NOMO-1 treated with dmso at 0.1 percent for 144 hours (cell line): ENCODE data around the gene COQ8B.

ENCODE experiments used
- DNase-seq: peaks from one replicate; lab custom pipeline; 2025; ENCODE audit not compliant: unreplicated experiment; lab: John Stamatoyannopoulos, UW

COQ8B gene

GRCh38 chr19:40693150-40693788, 23.4 kb downstream of the COQ8B start:
- DNase-seq, result no peak

GRCh38 chr19:40692212-40692551, 24.5 kb downstream of the COQ8B start:
- no peak for DNase-seq

- no peak for DNase-seq
These were observed 25.1 kb downstream of the COQ8B start for GRCh38 chr19:40691421-40692211.

- DNase-seq, result peak; percentile 82
These were observed 25.8 kb downstream of the COQ8B start for GRCh38 chr19:40690693-40691420.

- no peak for DNase-seq
These were observed 26.5 kb downstream of the COQ8B start, which contains the start of gene NUMBL for GRCh38 chr19:40690050-40690692. Gene NUMBL (minus strand): TSS chr19:40690651. CDS start chr19:40690483, 168 bp downstream.

- no peak for DNase-seq
These were observed 27.2 kb downstream of the COQ8B start for GRCh38 chr19:40689339-40690049.

- DNase-seq, result no peak
These were observed 27.7 kb downstream of the COQ8B start for GRCh38 chr19:40688987-40689338.

- no peak for DNase-seq
These were observed 28.4 kb downstream of the COQ8B start for GRCh38 chr19:40688309-40688708.

GRCh38 chr19:40687525-40688016, 29.1 kb downstream of the COQ8B start:
- no peak for DNase-seq

- DNase-seq, result no peak
These were observed 29.7 kb downstream of the COQ8B start for GRCh38 chr19:40686882-40687524.

GRCh38 chr19:40685563-40685962, 31.1 kb downstream of the COQ8B start:
- no peak for DNase-seq

GRCh38 chr19:40685016-40685526, 31.6 kb downstream of the COQ8B start:
- no peak for DNase-seq

GRCh38 chr19:40684280-40684679, 32.4 kb downstream of the COQ8B start:
- DNase-seq, result no peak

GRCh38 chr19:40683437-40683836, 33.2 kb downstream of the COQ8B start:
- no peak for DNase-seq

GRCh38 chr19:40682431-40682964, 34.2 kb downstream of the COQ8B start:
- DNase-seq, result no peak

- no peak for DNase-seq
These were observed 35.6 kb downstream of the COQ8B start for GRCh38 chr19:40681039-40681438.

- no peak for DNase-seq
These were observed 39.5 kb downstream of the COQ8B start for GRCh38 chr19:40677156-40677555.

- DNase-seq, result no peak
These were observed 42.4 kb downstream of the COQ8B start for GRCh38 chr19:40674291-40674690.

GRCh38 chr19:40673397-40673796, 43.3 kb downstream of the COQ8B start:
- DNase-seq, result no peak
